WERI-Rb-1 (cell line): ENCODE data around the gene HEBP2.

ENCODE experiments used
- DNase-seq: peaks from one replicate; pipeline ENCODE4 v3.0.0-alpha.2; 2020
- H3K27ac ChIP-seq: fragments of 250-450 bp; sonication (Bioruptor Pico); 2 replicates; pipeline ENCODE4 v1.5.1; 2020; ENCODE audit warnings: mild to moderate bottlenecking, moderate library complexity
- H3K27me3 ChIP-seq: fragments of 250-450 bp; sonication (Bioruptor Pico); 2 replicates; pipeline ENCODE4 v1.5.1; 2021; ENCODE audit warnings: mild to moderate bottlenecking, low read depth, moderate library complexity; ENCODE audit not compliant: insufficient read depth, severe bottlenecking
- H3K36me3 ChIP-seq: fragments of 250-450 bp; sonication (Bioruptor Pico); 2 replicates; pipeline ENCODE4 v1.5.1; 2020; ENCODE audit warnings: mild to moderate bottlenecking, moderate library complexity
- H3K4me3 ChIP-seq: 2 replicates; pipeline ENCODE4 v1.5.1; 2011; ENCODE audit warnings: low read depth, mild to moderate bottlenecking, control low read depth, low read length
- H3K9me3 ChIP-seq: fragments of 250-450 bp; sonication (Bioruptor Pico); 2 replicates; pipeline ENCODE4 v1.5.1; 2021; ENCODE audit warnings: mild to moderate bottlenecking, moderate library complexity; ENCODE audit not compliant: severe bottlenecking
- CTCF ChIP-seq: IDR thresholded peaks from 2 replicates; pipeline ENCODE4 v1.5.1; 2011; ENCODE audit warnings: low read depth, mild to moderate bottlenecking, control low read depth, inconsistent platforms, low read length

Gene HEBP2

GRCh38 chr6:138418118-138418742 lies 14.2 kb downstream of the HEBP2 start:
- peaks cover 26% of the 10 kb centered on the region for H3K36me3 ChIP-seq
- no peak for DNase-seq
- H3K27me3 ChIP-seq = no peaks in the 10 kb centered on the region
- no peak overlapping the region for H3K27ac ChIP-seq
- no peaks in the 10 kb centered on the region for H3K9me3 ChIP-seq
- no peak overlapping the region for H3K4me3 ChIP-seq
- TF ChIP-seq CTCF = no peak

GRCh38 chr6:138419766-138420165 lies 15.7 kb downstream of the HEBP2 start:
- no peak overlapping the region for H3K27ac ChIP-seq
- peaks cover 32% of the 10 kb centered on the region for H3K36me3 ChIP-seq
- no peak for TF ChIP-seq CTCF
- no peak for DNase-seq
- no peaks in the 10 kb centered on the region for H3K27me3 ChIP-seq
- H3K9me3 ChIP-seq = no peaks in the 10 kb centered on the region
- no peak overlapping the region for H3K4me3 ChIP-seq

GRCh38 chr6:138420356-138420755 lies 16.3 kb downstream of the HEBP2 start:
- TF ChIP-seq CTCF = no peak
- Histone ChIP-seq H3K27ac (no peak overlapping the region), H3K4me3 (no peak overlapping the region), H3K36me3 (peaks cover 33% of the 10 kb centered on the region), H3K27me3 (no peaks in the 10 kb centered on the region), H3K9me3 (no peaks in the 10 kb centered on the region)
- no peak for DNase-seq

GRCh38 chr6:138421089-138421488 lies 17.1 kb downstream of the HEBP2 start:
- no peak for DNase-seq
- peaks cover 33% of the 10 kb centered on the region for H3K36me3 ChIP-seq

GRCh38 chr6:138421608-138422007 lies 17.6 kb downstream of the HEBP2 start:
- Histone ChIP-seq H3K27ac (no peak overlapping the region), H3K4me3 (no peak overlapping the region), H3K36me3 (peaks cover 37% of the 10 kb centered on the region), H3K27me3 (no peaks in the 10 kb centered on the region), H3K9me3 (no peaks in the 10 kb centered on the region)
- no peak for DNase-seq
- TF ChIP-seq CTCF = no peak

More at GRCh38 chr6:138421089-138421488, 17.1 kb downstream of the HEBP2 start:
- H3K4me3 ChIP-seq = no peak overlapping the region
- H3K9me3 ChIP-seq = no peaks in the 10 kb centered on the region
- H3K27ac ChIP-seq = no peak overlapping the region
- TF ChIP-seq CTCF = no peak
- no peaks in the 10 kb centered on the region for H3K27me3 ChIP-seq

GRCh38 chr6:138422861-138423260 lies 18.8 kb downstream of the HEBP2 start:
- Histone ChIP-seq H3K4me3 (no peak overlapping the region), H3K36me3 (peaks cover 40% of the 10 kb centered on the region), H3K27me3 (no peaks in the 10 kb centered on the region), H3K9me3 (no peaks in the 10 kb centered on the region), H3K27ac (no peak overlapping the region)
- DNase-seq = no peak
- TF ChIP-seq CTCF = no peak
